ENCODE data around the gene CORO7.
"Not testable (repeated sequence)": the region's sequence is repeated elsewhere in the genome, so short reads cannot be mapped to it uniquely, and the experiment has no call there.

CORO7 gene

GRCh38 chr16:4339455-4339854 lies 76.9 kb downstream of the CORO7 start:
- TF ChIP-seq, protein P1, sequence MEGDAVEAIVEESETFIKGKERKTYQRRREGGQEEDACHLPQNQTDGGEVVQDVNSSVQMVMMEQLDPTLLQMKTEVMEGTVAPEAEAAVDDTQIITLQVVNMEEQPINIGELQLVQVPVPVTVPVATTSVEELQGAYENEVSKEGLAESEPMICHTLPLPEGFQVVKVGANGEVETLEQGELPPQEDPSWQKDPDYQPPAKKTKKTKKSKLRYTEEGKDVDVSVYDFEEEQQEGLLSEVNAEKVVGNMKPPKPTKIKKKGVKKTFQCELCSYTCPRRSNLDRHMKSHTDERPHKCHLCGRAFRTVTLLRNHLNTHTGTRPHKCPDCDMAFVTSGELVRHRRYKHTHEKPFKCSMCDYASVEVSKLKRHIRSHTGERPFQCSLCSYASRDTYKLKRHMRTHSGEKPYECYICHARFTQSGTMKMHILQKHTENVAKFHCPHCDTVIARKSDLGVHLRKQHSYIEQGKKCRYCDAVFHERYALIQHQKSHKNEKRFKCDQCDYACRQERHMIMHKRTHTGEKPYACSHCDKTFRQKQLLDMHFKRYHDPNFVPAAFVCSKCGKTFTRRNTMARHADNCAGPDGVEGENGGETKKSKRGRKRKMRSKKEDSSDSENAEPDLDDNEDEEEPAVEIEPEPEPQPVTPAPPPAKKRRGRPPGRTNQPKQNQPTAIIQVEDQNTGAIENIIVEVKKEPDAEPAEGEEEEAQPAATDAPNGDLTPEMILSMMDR (IDR thresholded peaks at IDR 0.05; ENCODE audit: extremely low read depth, missing control alignments) = no peak
- DNase-seq (ENCODE audit: low spot score) = no peak

GRCh38 chr16:4338712-4339299 lies 77.6 kb downstream of the CORO7 start:
- TF ChIP-seq, protein P1 (IDR thresholded peaks at IDR 0.05; ENCODE audit: extremely low read depth, missing control alignments) = no peak
- DNase-seq (ENCODE audit: low spot score) = no peak

- TF ChIP-seq, protein P1 (IDR thresholded peaks at IDR 0.05; ENCODE audit: extremely low read depth, missing control alignments) = no peak
- no peak for DNase-seq (ENCODE audit: low spot score)
These were observed 78.2 kb downstream of the CORO7 start for GRCh38 chr16:4338125-4338582.

DNA sequence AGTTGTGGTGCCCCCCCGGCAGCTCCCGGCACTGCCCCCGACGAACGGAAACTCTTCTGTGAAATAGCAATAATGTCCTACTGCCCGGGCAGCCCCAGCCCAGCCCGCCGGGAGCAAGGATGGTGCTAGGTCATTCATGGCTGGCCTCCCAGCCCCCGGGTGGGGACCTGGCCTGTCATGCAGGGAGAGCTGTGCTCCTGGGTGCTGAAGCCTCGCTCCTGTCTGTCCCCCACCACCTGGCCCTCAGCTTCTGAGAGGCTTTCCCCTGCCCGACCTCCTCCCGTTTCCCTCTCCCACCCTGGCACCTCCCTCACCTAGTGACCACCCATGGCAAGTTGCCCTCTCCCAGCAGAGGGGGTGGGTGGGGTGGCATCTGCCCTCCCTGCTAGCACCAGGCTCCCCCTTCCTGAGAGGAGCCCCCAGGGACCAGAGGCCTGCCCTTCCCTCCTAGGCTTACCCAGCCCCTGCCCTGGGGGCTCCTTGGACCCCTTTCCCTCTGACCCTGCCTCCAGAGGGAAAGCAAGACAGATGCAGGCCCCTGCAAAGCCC lies 78.8 kb downstream of the CORO7 start:
- no peak for DNase-seq (ENCODE audit: low spot score)
- TF ChIP-seq, protein P1 (IDR thresholded peaks at IDR 0.05; ENCODE audit: extremely low read depth, missing control alignments) = no peak

GRCh38 chr16:4336701-4337539 lies 79.5 kb downstream of the CORO7 start:
- TF ChIP-seq, protein P1 (IDR thresholded peaks at IDR 0.05; ENCODE audit: extremely low read depth, missing control alignments) = no peak
- DNase-seq (ENCODE audit: low spot score) = no peak

DNA sequence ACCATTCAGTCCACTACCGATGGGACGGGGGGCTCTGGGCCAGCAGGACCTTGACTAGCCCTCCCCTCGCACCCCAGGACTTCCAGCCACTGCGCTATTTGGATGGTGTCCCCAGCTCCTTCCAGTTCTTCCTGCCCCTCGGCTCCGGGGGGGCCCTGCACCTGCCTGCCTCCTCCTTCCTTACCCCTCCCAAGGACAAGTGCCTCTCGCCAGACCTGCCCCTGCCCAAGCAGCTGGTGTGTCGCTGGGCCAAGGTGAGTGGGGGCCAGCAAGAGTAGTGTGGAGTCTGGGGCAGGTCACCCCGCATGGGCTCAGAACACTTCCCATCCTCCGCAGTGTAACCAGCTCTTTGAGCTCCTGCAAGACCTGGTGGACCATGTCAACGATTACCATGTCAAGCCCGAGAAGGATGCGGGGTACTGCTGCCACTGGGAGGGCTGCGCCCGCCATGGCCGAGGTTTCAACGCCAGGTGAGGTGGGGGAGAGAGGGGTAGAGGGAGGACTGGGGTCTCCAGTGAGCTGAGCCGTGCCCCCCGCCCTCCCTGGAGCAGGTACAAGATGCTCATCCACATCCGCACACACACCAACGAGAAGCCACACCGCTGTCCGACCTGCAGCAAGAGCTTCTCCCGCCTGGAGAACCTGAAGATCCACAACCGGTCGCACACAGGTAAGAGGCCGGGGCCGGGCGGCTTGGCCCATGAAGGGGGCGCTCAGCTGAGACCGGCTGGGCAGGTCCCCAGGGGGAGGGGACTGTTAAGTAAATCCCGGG lies 81.5 kb downstream of the CORO7 start:
- TF ChIP-seq, protein P1 (IDR thresholded peaks at IDR 0.05; ENCODE audit: extremely low read depth, missing control alignments) = no peak

DNA sequence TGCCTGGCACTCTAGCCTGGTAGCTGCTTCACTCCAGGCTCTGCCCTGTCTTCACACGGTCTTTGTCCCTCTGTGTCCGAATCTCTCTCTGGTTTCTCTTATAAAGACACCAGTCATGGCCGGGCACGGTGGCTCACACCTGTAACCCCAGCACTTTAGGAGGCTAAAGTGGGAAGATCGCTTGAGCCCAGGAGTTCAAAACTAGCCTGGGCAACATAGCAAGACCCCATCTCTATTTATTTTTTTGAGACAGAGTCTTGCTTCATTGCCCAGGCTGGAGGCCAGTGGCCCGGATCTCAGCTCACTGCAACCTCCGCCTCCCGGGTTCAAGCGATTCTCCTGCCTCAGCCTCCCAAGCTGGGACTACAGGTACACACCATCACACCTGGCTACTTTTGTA lies 82.7 kb downstream of the CORO7 start:
- DNase-seq (ENCODE audit: low spot score) = not testable (repeated sequence)

More for the DNA sequence above, 81.5 kb downstream of the CORO7 start:
- DNase-seq (ENCODE audit: low spot score) = no peak

Measured in GM20000 (cell line).